GM19372 (cell line): ENCODE measurements around the gene DRD1.
A peak's percentile ranks its signal among the peaks of the same experiment; 100 is the strongest.
"Not testable (repeated sequence)": the region's sequence is repeated elsewhere in the genome, so short reads cannot be mapped to it uniquely, and the experiment has no call there.

ENCODE experiments used
- ATAC-seq: cut with Tn5 transposase; IDR thresholded peaks from one replicate; pipeline ENCODE4 v1.9.1; 2021; ENCODE audit warnings: mild to moderate bottlenecking, low read depth, moderate library complexity; ENCODE audit not compliant: unreplicated experiment

Gene DRD1

GRCh38 chr5:175468892-175469291 lies 24.9 kb upstream of the DRD1 start:
- no peak for ATAC-seq

DNA sequence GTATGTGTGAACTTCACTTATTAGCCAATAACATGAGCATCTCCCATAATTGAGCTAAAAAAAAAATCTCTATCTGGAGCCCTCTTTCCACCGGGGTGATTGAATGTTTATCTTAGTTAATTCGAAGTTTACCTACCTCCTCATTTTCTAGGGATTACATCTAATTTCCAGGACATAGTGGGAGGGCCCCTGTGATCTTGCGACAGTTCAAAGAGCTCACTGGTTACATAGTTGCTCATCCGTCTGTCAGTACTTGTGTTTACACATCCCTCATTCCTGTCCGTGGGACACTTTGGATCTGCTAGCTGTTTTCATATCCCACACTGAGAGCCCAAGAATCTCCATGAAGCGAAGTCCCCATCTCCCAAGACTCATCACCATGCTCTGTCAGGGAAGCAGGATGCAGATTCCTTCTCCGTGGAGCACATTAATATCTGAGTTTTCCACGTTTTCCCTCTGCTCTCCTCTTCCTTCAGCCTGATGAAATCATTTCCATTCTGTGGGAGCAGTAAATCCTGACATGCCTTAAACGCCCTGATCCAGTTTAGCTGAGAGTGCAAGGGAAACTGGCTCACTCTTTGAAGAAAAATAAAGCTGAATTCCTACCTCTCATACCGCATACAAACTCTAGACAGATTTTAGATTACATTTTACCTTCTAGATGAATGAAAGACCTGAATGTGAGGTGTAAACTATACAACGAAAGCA lies 24.2 kb upstream of the DRD1 start:
- ATAC-seq, result no peak

- ATAC-seq, result no peak
Measured at GRCh38 chr5:175466700-175467318, 22.8 kb upstream of the DRD1 start.

- no peak for ATAC-seq
Measured at GRCh38 chr5:175465282-175465681, 21.3 kb upstream of the DRD1 start.

GRCh38 chr5:175464942-175465233 lies 20.9 kb upstream of the DRD1 start:
- ATAC-seq, result no peak

DNA sequence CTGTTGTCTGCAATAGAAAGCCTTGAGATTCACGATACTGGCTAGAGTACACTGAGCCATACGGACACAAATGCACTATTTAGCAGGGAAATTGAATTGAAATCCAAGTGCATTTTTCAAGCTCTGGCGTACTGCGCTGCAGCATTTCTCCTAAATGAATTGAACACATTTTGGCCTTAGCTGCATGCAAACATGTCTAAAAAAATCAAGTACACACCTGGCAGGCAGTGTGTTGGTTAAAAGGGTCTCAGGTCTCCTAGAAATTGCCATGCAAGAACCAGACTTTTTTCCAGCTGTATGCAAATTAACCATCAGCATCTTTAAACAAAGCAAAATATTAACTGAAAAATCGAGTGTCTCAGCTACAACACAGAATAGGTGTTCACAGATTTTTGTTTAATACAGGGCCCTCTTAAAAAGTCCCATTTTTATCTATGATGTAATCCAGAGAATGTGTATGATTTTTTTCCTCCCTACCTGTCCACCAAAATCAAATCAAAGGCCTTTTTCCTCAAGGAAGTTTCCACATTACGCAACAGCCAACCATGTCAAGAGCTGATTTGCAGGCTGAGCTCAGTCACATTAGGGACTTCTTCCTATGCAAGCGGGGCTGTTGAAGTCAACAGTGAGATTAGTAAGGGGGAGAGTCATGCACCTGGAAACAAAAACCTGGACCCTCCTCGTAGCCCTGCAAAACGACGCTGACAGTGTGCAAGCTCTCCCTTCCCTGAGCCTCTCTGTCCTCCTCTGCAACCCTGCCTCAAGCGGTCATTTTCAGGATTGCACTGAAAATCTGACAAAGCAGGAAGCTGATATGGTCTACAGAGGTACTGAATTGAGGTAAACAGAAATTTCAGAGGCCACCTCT lies 20.3 kb upstream of the DRD1 start:
- ATAC-seq, result peak; percentile 100

- ATAC-seq, result no peak
Measured at GRCh38 chr5:175463641-175464040, 19.7 kb upstream of the DRD1 start.

- ATAC-seq, result no peak
Measured at GRCh38 chr5:175461370-175461769, 17.4 kb upstream of the DRD1 start.

DNA sequence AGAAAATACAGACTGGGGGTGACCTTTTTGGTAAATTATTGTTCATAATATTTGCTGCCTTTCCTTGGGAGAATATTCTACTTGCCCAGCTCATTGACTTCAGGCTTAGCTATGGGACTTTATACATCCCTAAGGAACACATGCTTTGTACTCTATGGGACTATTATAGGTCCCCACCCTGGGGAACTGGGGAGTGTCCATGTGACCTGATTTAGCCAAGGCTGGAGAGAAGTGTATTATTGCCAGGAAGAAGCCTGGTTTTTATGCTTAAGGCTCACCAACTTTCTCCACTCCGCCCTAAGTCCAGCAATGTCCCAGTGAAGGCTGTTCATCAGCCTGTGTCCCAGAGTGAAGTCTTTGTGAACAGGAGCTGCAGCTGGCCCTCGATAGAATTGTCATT lies 16.6 kb upstream of the DRD1 start:
- ATAC-seq, result no peak

DNA sequence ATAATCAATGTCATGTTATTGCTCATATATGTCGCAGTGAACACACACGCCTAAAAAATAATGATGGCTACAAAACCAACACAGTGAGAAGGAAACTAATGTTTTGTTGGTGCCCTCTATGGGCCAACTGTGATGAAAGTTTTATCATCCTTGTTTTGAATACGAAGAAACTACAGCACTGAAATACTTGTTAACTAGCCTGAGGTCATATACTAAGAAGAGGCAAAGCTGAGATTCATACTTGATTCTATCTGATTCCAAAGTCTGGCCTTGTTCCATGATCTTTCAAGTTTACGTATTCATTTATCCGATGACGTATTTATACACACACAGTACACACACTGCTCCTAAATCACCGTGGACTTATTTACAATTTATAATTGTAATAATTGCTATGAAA lies 16.1 kb upstream of the DRD1 start:
- ATAC-seq, result no peak

- peak; percentile 86 for ATAC-seq
Measured at GRCh38 chr5:175457466-175457865, 13.5 kb upstream of the DRD1 start.

GRCh38 chr5:175456105-175456742 lies 12.2 kb upstream of the DRD1 start:
- ATAC-seq, result no peak

GRCh38 chr5:175454338-175454737 lies 10.4 kb upstream of the DRD1 start:
- ATAC-seq, result not testable (repeated sequence)

DNA sequence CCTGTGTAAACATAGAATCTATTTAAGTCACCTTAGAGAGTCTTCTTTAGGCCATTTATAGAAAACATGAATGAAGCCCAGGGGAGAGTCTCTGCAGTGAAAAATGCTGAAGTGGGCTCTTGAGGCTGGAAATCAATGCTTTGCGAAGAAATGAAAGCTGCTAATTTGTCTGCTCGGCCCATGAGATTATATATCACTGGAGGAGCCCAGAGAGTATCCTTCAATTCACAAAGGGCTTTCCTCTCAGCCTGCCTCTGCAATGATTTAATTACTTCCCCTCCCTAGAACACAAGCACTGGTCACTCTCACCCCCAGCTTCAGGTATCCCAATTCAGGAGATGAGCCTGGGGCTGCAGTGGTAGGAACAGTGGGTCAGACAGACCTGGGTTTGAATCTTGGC lies 8.2 kb upstream of the DRD1 start:
- no peak for ATAC-seq

GRCh38 chr5:175448276-175448675 lies 4.3 kb upstream of the DRD1 start:
- no peak for ATAC-seq

DNA sequence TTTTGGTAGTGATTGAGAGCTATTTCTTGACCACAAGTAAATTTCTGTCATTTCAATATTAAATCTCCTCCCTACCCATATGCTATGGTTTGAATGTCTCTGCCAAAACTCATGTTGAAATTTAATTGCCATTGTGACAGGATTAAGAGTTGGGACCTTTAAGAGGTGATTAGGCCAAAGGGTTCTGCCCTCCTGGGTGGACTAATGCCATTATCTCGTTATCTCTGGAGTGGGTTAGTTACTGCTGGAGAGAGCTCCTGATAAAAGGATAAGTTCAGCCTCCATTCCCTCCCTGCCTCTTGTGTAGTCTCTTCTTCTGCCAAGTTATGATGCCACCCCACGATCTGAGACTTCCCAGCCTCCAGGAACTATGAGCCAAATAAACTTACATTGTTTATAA lies 3.6 kb upstream of the DRD1 start:
- ATAC-seq, result no peak

GRCh38 chr5:175446378-175446777 lies 2.4 kb upstream of the DRD1 start:
- ATAC-seq, result not testable (repeated sequence)

- ATAC-seq, result no peak
Measured at GRCh38 chr5:175444905-175445456, 999 bp upstream of the DRD1 start.

- no peak for ATAC-seq
Measured at GRCh38 chr5:175443514-175444059, 395 bp downstream of the DRD1 start.

DNA sequence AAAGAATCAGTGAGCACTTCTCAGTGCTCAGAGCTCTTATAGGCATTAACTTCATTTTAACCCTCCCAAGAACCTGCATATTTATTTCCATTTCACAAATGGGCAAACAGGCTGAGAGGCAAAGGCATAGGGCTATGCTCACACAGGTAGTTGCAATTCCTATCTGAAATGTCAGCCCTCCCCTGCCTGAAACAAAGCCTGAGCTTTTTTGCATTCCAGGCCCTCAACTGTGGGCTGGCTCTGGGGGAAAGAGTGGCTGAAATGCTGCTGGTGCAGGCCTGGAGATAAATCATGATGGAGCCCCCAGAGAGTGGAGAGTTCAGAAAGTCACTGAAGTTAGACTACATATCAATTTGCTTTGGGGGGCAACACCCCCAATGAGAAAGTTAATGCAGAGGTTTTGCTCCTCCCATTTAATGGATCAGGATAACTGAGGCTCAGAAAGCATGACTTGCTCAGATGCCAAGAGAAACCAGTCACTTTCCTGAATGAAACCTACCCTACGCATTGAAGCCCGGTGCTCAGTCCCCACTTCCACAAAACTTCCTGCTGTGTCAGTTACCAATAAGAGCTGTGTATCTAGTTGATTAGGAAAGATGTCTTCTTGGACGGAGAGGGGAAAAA lies 5.6 kb downstream of the DRD1 start:
- no peak for ATAC-seq
